H1 (cell line): ENCODE measurements around the gene PHOSPHO1. TPM values are rescaled to one million over a fixed set of nuclear protein-coding genes. Genes with fewer than 3 reads are reported as not detected.

ENCODE experiments used
- CTCF ChIA-PET: fragments of 300-600 bp; sonication (Branson Sonifier 250); formaldehyde crosslinking; loops from one replicate; lab custom pipeline; 2021; ENCODE audit not compliant: partially characterized antibody; lab: Charles Lee
- POLR2A ChIA-PET: fragments of 300-600 bp; sonication (Branson Sonifier 250); formaldehyde crosslinking; loops from one replicate; lab custom pipeline; 2021; ENCODE audit warnings: inconsistent platforms; ENCODE audit not compliant: partially characterized antibody; lab: Charles Lee
- DNase-seq, 2 experiments: peaks; one replicate each; pipeline versions ENCODE4 v3.0.0 to v3.0.0-alpha.2; 2010 to 2022; ENCODE audit warnings: low spot score in 2 of 2, low read depth in 1 of 2, mixed read lengths in 1 of 2
- FAIRE-seq: peaks from 2 replicates; lab custom pipeline; 2011; peaks lifted over from hg19 to GRCh38; lab: Jason Lieb, UNC
- H2AFZ ChIP-seq: 2 replicates; pipeline ENCODE4 v1.8.1; 2012; ENCODE audit warnings: low read length, inconsistent platforms
- H2AK5ac ChIP-seq: 2 replicates; pipeline ENCODE4 v1.6.1; 2013; ENCODE audit warnings: low read depth, low read length
- H2BK120ac ChIP-seq: replicated peaks from 2 replicates; pipeline ENCODE3; 2013; ENCODE audit warnings: low read depth, low read length, inconsistent platforms
- H2BK12ac ChIP-seq: 2 replicates; pipeline ENCODE4 v1.6.1; 2013; ENCODE audit warnings: low read depth, low read length
- H2BK15ac ChIP-seq: 2 replicates; pipeline ENCODE4 v1.6.1; 2013; ENCODE audit warnings: low read length
- H2BK20ac ChIP-seq: 2 replicates; pipeline ENCODE4 v1.6.1; 2013; ENCODE audit warnings: low read length
- H2BK5ac ChIP-seq: 2 replicates; pipeline ENCODE4 v1.6.1; 2013; ENCODE audit warnings: low read depth, low read length
- H3K14ac ChIP-seq: 2 replicates; pipeline ENCODE4 v1.6.1; 2013; ENCODE audit warnings: inconsistent platforms; ENCODE audit not compliant: insufficient read length
- H3K18ac ChIP-seq: 2 replicates; pipeline ENCODE4 v1.6.1; 2013; ENCODE audit warnings: low read length; ENCODE audit errors: extremely low read depth
- H3K23ac ChIP-seq: 2 replicates; pipeline ENCODE4 v1.6.1; 2013; ENCODE audit warnings: inconsistent platforms; ENCODE audit not compliant: insufficient read length
- H3K23me2 ChIP-seq: 2 replicates; pipeline ENCODE4 v1.6.1; 2013; ENCODE audit warnings: low read depth, low read length
- H3K27ac ChIP-seq: 2 replicates; pipeline ENCODE4 v1.6.1; 2011; ENCODE audit warnings: low read depth, low read length, inconsistent platforms
- H3K27me3 ChIP-seq, 4 experiments: replicated peaks in 1 of 4; 1 replicate in 1 of 4; 2 replicates in 3 of 4; pipeline versions ENCODE4 v1.6.1 to v1.8.1; 2011 to 2013; ENCODE audit warnings: low read length in 3 of 4, mild to moderate bottlenecking in 3 of 4, inconsistent platforms in 2 of 4, mixed read lengths in 2 of 4, moderate library complexity in 1 of 4; ENCODE audit not compliant: control insufficient read depth in 3 of 4, insufficient read depth in 3 of 4; ENCODE audit errors: extremely low read depth in 1 of 4
- H3K36me3 ChIP-seq, 4 experiments: 2 replicates each; pipeline versions ENCODE4 v1.6.1 to v1.8.1; 2011 to 2013; ENCODE audit warnings: mild to moderate bottlenecking in 4 of 4, low read length in 3 of 4, moderate library complexity in 2 of 4, control low read depth in 1 of 4, inconsistent platforms in 1 of 4; ENCODE audit not compliant: insufficient read depth in 4 of 4, control insufficient read depth in 2 of 4
- H3K4ac ChIP-seq: replicated peaks from 2 replicates; pipeline ENCODE3; 2013; ENCODE audit warnings: low read length, low read depth, mixed read lengths, inconsistent platforms; ENCODE audit not compliant: insufficient read length
- H3K4me1 ChIP-seq, 4 experiments: replicated peaks in 1 of 4; 1 replicate in 1 of 4; 2 replicates in 3 of 4; pipeline versions ENCODE4 v1.6.1 to v1.8.1; 2011 to 2013; ENCODE audit warnings: low read length in 3 of 4, inconsistent platforms in 2 of 4, mixed read lengths in 1 of 4; ENCODE audit not compliant: insufficient read depth in 4 of 4, control insufficient read depth in 3 of 4
- H3K4me2 ChIP-seq, 2 experiments: 2 replicates each; pipeline versions ENCODE4 v1.6.1 to v1.8.1; 2011 to 2013; ENCODE audit warnings: low read depth in 2 of 2, low read length in 2 of 2, control low read depth in 1 of 2, inconsistent platforms in 1 of 2, mild to moderate bottlenecking in 1 of 2; ENCODE audit not compliant: insufficient read depth in 1 of 2
- H3K4me3 ChIP-seq, 4 experiments: fragments of 200-600, 300-600 bp in 1 of 4; sonication (generic), shearing (Covaris generic), sonication (Bioruptor Twin) in 1 of 4; 2 replicates each; pipeline versions ENCODE4 v1.5.1 to v1.8.1; 2011 to 2016; ENCODE audit warnings: low read length in 4 of 4, low read depth in 3 of 4, control low read depth in 2 of 4, inconsistent platforms in 2 of 4, mild to moderate bottlenecking in 2 of 4, mixed read lengths in 1 of 4, moderate library complexity in 1 of 4; ENCODE audit not compliant: insufficient read depth in 2 of 4; ENCODE audit errors: extremely low read depth in 1 of 4
- H3K56ac ChIP-seq: replicated peaks from 2 replicates; pipeline ENCODE3; 2013; ENCODE audit warnings: low read depth, mild to moderate bottlenecking, mixed read lengths, low read length, inconsistent platforms; ENCODE audit not compliant: insufficient read length
- H3K79me1 ChIP-seq: 2 replicates; pipeline ENCODE4 v1.6.1; 2013; ENCODE audit warnings: low read depth, low read length, control low read depth
- H3K79me2 ChIP-seq, 2 experiments: 2 replicates each; pipeline versions ENCODE4 v1.6.1 to v1.8.1; 2012 to 2013; ENCODE audit warnings: low read length in 2 of 2, mild to moderate bottlenecking in 2 of 2, inconsistent platforms in 1 of 2; ENCODE audit not compliant: insufficient read depth in 2 of 2, control insufficient read depth in 1 of 2
- H3K9ac ChIP-seq, 4 experiments: replicated peaks in 1 of 4; 1 replicate in 1 of 4; 2 replicates in 3 of 4; pipeline versions ENCODE4 v1.6.1 to v1.8.1; 2011 to 2013; ENCODE audit warnings: low read depth in 3 of 4, low read length in 3 of 4, control low read depth in 2 of 4, mild to moderate bottlenecking in 2 of 4, moderate library complexity in 2 of 4, inconsistent platforms in 1 of 4; ENCODE audit errors: extremely low read depth in 1 of 4
- H3K9me3 ChIP-seq, 2 experiments: 2 replicates each; pipeline versions ENCODE4 v1.6.1 to v1.8.1; 2012 to 2013; ENCODE audit warnings: mild to moderate bottlenecking in 2 of 2, moderate library complexity in 2 of 2, control low read depth in 1 of 2, inconsistent platforms in 1 of 2, low read depth in 1 of 2, low read length in 1 of 2, mixed read lengths in 1 of 2; ENCODE audit not compliant: insufficient read depth in 2 of 2
- H4K20me1 ChIP-seq, 2 experiments: replicated peaks in 1 of 2; 2 replicates each; pipeline versions ENCODE3 to v1.8.1; 2011 to 2013; ENCODE audit warnings: inconsistent platforms in 2 of 2, low read length in 2 of 2, mild to moderate bottlenecking in 1 of 2; ENCODE audit not compliant: insufficient read depth in 2 of 2, control insufficient read depth in 1 of 2
- H4K5ac ChIP-seq: 2 replicates; pipeline ENCODE4 v1.6.1; 2013; ENCODE audit warnings: low read length, low read depth, mixed read lengths, inconsistent platforms; ENCODE audit not compliant: insufficient read length
- H4K8ac ChIP-seq: 2 replicates; pipeline ENCODE4 v1.8.0; 2013; ENCODE audit warnings: mild to moderate bottlenecking, moderate library complexity, low read length, inconsistent platforms; ENCODE audit not compliant: insufficient read depth; ENCODE audit errors: extremely low read depth
- H4K91ac ChIP-seq: replicated peaks from 2 replicates; pipeline ENCODE3; 2013; ENCODE audit warnings: low read length, mixed read lengths, inconsistent platforms; ENCODE audit not compliant: insufficient read length
- CTCF ChIP-seq, 3 experiments: IDR thresholded peaks; 1 replicate in 2 of 3; 2 replicates in 1 of 3; pipeline versions ENCODE4 v1.5.1 to v1.6.1; 2011; ENCODE audit warnings: low read length in 3 of 3, mild to moderate bottlenecking in 3 of 3, inconsistent platforms in 2 of 3, low read depth in 1 of 3, moderate library complexity in 1 of 3; ENCODE audit not compliant: insufficient read depth in 1 of 3; ENCODE audit errors: control extremely low read depth in 1 of 3
- GABPA ChIP-seq: IDR thresholded peaks from 2 replicates; pipeline ENCODE4 v1.6.1; 2011; ENCODE audit warnings: mild to moderate bottlenecking, low read length, moderate library complexity, borderline replicate concordance; ENCODE audit not compliant: insufficient read depth
- KDM5A ChIP-seq: fragments of 200-600 bp; IDR thresholded peaks from 2 replicates; pipeline ENCODE4 v1.7.1; 2012; ENCODE audit warnings: mild to moderate bottlenecking, low read length, inconsistent platforms, mixed read lengths
- RXRA ChIP-seq: IDR thresholded peaks from 2 replicates; pipeline ENCODE4 v1.6.1; 2011; ENCODE audit warnings: low read depth, mild to moderate bottlenecking, low read length, moderate library complexity; ENCODE audit not compliant: insufficient read depth
- SP1 ChIP-seq: IDR thresholded peaks from 2 replicates; pipeline ENCODE4 v1.6.1; 2011; ENCODE audit warnings: low read depth, low read length
- SP2 ChIP-seq: IDR thresholded peaks from 2 replicates; pipeline ENCODE4 v1.6.1; 2012; ENCODE audit warnings: mild to moderate bottlenecking, low read length, inconsistent platforms
- TBP ChIP-seq: IDR thresholded peaks from 2 replicates; pipeline ENCODE4 v1.6.1; 2011; ENCODE audit warnings: low read depth, low read length, improper control_type of control experiment
- WGBS, 2 experiments: shearing (Covaris generic) in 1 of 2; methylation state at CpG; one replicate each; pipeline versions ENCODE4 v1.1.6 to v1.1.7; 2013 to 2015; ENCODE audit warnings: low lambda C conversion rate in 2 of 2, mixed read lengths in 2 of 2, inconsistent platforms in 1 of 2, low coverage in 1 of 2, missing lambda C conversion rate in 1 of 2; ENCODE audit not compliant: insufficient replicate concordance in 2 of 2, insufficient coverage in 1 of 2, insufficient read length in 1 of 2; ENCODE audit errors: extremely low coverage in 1 of 2, missing lambda C conversion rate in 1 of 2; 5-methylcytosine and 5-hydroxymethylcytosine counted together
- polyA plus RNA-seq, 7 experiments: library from polyadenylated mRNA; depleted of rRNA in 3 of 7; stranded (reverse) in 5 of 7; unstranded in 2 of 7; fragments of >200 nt in 5 of 7; fragments of 200-250 nt in 2 of 7; gene quantifications; 1 replicate in 5 of 7; 2 replicates in 1 of 7; 4 replicates in 1 of 7; pipeline versions ENCODE4 v1.2.1 to v1.2.3, GENCODE V29; 2011 to 2013; ENCODE audit warnings: missing spikeins in 2 of 7, mixed read lengths in 2 of 7
- total RNA-seq: library from RNA; stranded (reverse); fragmentation: NEBNext Ultra II Directional; extraction: Animal tissue kit (Norgen Biotek cat#: 25700); gene quantifications from 2 replicates; pipeline ENCODE4 v1.2.1, GENCODE V29; 2021

The PHOSPHO1 gene
- total and polyA plus RNA-seq, 2 of the 8 experiments (the other 6 are each of a cell fraction or from before 2014, with no cell fraction given) = 0.34 to 0.45 TPM

GRCh38 chr17:49213847-49214246 lies 16.7 kb downstream of the PHOSPHO1 start:
- H3K23me2 ChIP-seq = no peaks in the 10 kb centered on the region
- H3K27ac ChIP-seq = no peak overlapping the region
- H2BK20ac ChIP-seq = no peak overlapping the region
- H3K23ac ChIP-seq = no peak overlapping the region
- H2BK12ac ChIP-seq = no peak overlapping the region
- H3K79me1 ChIP-seq = no peaks in the 10 kb centered on the region
- WGBS, 2 experiments = 86% methylated on average over 1 of the region's 2 CpGs; no CpG with 5 or more reads in 1 of the 2 experiments
- H3K9ac ChIP-seq = no peak overlapping the region
- H3K56ac ChIP-seq = no peak overlapping the region
- no peak overlapping the region for H2BK5ac ChIP-seq
- H3K4ac ChIP-seq = no peak overlapping the region
- no peak for FAIRE-seq
- ChIA-PET POLR2A (interaction anchor here (0.8 to 1.9 kb wide), 4 partner anchors 9 to 129 kb away, joined by 3 to 6 read pairs (median 4); no protein-coding TSS in a partner anchor), CTCF (interaction anchor here (1.6 to 6.0 kb wide), 3 partner anchors 8 to 14 kb away, joined by 11 to 42 read pairs (median 11); no protein-coding TSS in a partner anchor)
- H3K4me3 ChIP-seq = no peak overlapping the region
- H3K9me3 ChIP-seq = no peaks in the 10 kb centered on the region
- H2AFZ ChIP-seq = no peak overlapping the region
- H3K4me1 ChIP-seq = peaks cover 5 to 22% (median 16%) of the 10 kb centered on the region in 4 experiments
- no peak overlapping the region for H2AK5ac ChIP-seq
- H4K5ac ChIP-seq = no peak overlapping the region
- no peak overlapping the region for H2BK15ac ChIP-seq
- H4K8ac ChIP-seq = peak overlapping the region; percentile 31; the same call in 1 of the 2 replicates
- H3K14ac ChIP-seq = no peak overlapping the region
- H3K36me3 ChIP-seq = no peaks in the 10 kb centered on the region
- no peaks in the 10 kb centered on the region for H3K27me3 ChIP-seq
- no peak overlapping the region for H4K91ac ChIP-seq
- no peak for DNase-seq
- H4K20me1 ChIP-seq = no peaks in the 10 kb centered on the region
- no peak overlapping the region for H3K4me2 ChIP-seq
- H3K79me2 ChIP-seq = no peaks in the 10 kb centered on the region
- no peak overlapping the region; the same call in 1 of the 2 replicates for H3K18ac ChIP-seq
- no peak overlapping the region for H2BK120ac ChIP-seq
- TF ChIP-seq GABPA (no peak), SP1 (no peak), TBP (no peak), SP2 (no peak), CTCF (IDR thresholded peaks at IDR 0.05; ENCODE audit: control extremely low read depth in 1 of 3, insufficient read depth in 1 of 3, low read depth in 1 of 3, low read length in 3 of 3) (no peak), RXRA (no peak), KDM5A (no peak)
